Epithelial cell of esophagus (primary cell): ENCODE measurements around the gene MFSD1.

Experiments used
- DNase-seq: peaks from one replicate; pipeline ENCODE4 v3.0.0; 2010; ENCODE audit warnings: low read depth
- H3K4me3 ChIP-seq: 2 replicates; pipeline ENCODE4 v1.5.1; 2011; ENCODE audit warnings: mild to moderate bottlenecking, low read length, control low read depth
- TF ChIP-seq, protein P1 (sequence below): IDR thresholded peaks from 2 replicates; pipeline ENCODE4 v1.5.1; 2011; ENCODE audit warnings: low read depth, mild to moderate bottlenecking, low read length, control low read depth, inconsistent platforms; ENCODE audit not compliant: insufficient read depth; ENCODE audit errors: missing control alignments

The MFSD1 gene

DNA sequence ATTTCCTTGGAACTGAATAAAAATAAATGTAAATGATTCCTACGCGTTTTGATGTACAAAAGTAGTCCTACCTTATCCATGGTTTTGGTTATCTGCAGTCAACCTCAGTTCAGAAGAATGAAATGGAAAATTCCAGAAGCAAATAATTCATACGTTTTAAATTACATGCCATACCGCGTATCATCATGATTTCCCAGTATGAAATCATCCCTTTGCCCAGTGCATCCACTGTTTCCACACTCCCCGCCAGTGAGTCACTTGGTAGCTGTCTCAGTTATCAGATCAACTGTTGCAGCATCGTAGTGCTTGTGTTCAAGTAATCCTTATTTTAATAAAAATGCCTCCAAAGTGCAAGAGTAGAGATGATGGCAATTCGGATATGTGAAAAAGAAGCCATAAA lies 9.1 kb upstream of the MFSD1 start:
- TF ChIP-seq, protein P1, sequence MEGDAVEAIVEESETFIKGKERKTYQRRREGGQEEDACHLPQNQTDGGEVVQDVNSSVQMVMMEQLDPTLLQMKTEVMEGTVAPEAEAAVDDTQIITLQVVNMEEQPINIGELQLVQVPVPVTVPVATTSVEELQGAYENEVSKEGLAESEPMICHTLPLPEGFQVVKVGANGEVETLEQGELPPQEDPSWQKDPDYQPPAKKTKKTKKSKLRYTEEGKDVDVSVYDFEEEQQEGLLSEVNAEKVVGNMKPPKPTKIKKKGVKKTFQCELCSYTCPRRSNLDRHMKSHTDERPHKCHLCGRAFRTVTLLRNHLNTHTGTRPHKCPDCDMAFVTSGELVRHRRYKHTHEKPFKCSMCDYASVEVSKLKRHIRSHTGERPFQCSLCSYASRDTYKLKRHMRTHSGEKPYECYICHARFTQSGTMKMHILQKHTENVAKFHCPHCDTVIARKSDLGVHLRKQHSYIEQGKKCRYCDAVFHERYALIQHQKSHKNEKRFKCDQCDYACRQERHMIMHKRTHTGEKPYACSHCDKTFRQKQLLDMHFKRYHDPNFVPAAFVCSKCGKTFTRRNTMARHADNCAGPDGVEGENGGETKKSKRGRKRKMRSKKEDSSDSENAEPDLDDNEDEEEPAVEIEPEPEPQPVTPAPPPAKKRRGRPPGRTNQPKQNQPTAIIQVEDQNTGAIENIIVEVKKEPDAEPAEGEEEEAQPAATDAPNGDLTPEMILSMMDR = no peak
- no peak overlapping the region for H3K4me3 ChIP-seq
- DNase-seq = peak; percentile 89

DNA sequence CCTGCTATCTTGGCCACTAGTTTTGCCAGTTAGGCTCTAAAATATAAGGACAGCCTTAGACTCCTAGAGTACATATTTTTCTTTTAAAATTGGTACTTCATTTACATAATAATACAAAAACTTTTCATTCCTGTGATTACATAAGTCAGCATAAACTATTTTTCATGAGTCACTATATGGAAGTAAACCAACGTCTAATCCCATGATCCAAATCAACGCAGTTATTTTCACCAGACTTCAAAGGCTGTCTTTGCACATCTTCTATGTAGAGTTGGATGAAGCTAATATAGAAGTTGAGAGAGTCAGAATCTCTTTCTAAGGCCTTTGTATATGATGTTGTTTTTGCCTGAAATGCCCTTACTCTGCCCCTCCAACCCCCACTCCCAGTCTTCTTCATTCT lies 7.6 kb upstream of the MFSD1 start:
- DNase-seq = no peak
- H3K4me3 ChIP-seq = no peak overlapping the region
- TF ChIP-seq, protein P1 = no peak

DNA sequence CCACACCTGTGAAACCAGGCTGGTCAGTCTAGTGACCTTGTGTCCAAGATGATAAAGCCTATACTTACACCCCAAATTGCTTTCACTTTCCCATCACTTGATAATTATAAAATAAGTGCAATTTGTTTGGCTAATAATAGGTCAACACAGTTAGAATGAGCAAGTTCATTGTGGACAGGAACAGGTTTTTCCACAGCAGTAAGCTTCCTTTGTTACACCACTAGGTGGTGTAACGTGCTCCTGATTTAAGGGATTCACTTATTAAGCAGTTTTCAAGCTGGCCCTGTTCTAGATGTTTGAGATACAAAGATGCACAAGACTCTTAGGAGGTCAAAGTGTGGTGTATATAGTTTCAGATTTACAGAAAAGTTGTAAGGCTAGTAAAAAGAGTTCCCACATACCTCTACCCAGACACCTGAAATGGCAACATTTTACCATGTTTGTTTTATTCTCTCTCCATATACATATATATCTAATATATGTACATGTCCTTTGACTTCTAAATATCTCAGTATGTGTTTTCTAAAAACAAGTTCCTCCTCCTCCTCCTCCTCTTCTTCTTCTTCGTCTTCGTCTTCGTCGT lies 6.8 kb upstream of the MFSD1 start:
- peak; percentile 75 for DNase-seq
- TF ChIP-seq, protein P1 = peak; percentile 73
- no peak overlapping the region for H3K4me3 ChIP-seq

DNA sequence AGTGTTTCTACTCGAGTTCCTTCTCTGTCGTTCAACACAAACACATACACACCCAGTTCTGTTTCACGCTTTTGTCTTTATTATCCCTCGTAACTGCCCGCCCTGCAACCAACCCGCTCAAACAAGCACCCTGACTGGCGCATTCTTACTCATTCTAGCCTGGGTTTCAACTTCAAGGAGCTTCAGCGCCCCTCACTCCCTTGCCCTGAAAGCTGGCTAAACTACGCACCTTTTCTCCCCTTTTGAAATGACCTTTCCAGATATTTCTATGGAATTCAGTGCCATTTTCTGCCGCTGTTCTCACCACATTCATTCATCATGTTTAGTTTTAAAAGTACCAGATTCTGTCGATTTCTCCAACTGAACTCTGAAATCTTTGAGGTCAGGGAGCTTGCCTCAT lies 653 bp upstream of the MFSD1 start:
- TF ChIP-seq, protein P1 = no peak
- peak overlapping the region; percentile 83 for H3K4me3 ChIP-seq
- DNase-seq = peak; percentile 77

DNA sequence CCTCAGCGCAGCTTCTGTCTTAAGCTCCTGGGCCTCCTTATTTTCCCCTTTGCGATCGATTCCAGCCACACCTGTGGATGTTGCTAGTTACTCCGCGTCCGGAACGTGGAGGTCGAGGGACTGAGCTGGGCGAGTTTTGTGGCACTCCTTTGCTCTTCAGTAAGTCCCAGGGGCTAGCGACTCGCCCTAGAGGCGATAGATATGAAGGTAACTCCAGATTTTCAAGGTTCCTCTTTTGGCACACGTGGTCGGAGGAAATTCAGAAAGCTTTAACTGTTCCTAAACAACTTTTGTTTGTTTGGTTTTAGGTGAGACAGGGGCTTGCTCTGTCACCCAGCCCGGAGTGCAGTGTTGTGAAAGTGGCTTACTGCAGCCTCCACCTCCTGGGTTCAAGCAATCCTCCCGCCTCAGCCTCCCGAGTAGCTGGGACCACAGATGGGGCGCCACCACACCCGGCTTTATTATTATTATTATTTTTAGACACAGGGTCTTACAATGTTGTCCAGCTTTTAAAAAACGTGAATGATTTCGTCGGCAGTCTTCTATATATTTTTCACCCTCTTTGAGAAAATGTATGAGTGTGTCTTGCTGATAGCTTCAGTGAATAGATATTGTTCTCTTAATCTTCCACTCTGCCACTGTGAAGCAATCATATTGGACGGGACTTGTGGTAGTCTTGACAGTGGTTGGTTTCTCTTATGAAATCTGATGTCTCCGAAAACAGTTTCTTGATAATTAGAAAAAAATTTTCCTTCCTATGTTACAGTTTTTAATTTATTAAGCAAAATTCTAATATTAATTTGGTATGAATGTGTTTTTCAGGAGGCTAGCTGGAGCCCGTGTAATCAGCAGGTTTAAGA lies 785 bp downstream of the MFSD1 start:
- peak overlapping the region; percentile 83 for H3K4me3 ChIP-seq
- DNase-seq = peak; percentile 28
- TF ChIP-seq, protein P1 = no peak

DNA sequence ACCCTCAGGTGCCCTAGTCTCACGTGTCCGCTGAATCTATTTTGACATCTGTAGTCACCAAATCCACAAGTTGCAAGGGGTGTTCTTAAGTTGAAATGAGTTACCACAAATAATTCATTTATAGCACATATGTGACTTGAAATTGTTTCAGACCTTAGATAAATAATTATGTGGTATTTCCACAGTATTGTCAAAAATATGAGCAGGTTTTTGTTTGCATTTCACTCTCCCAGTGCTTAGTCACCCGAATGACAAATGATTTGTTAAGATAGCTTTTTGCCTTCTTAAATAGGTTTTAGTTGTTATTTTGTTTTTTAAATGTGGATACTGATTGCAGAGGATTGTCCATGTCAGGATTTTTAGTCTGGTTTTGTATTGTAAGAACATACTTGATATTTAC lies 2.6 kb downstream of the MFSD1 start:
- no peak overlapping the region for H3K4me3 ChIP-seq

More for the DNA sequence above, 2.6 kb downstream of the MFSD1 start:
- TF ChIP-seq, protein P1 = no peak
- peak; percentile 51 for DNase-seq
